Vagina (tissue), 2 donors: ENCODE measurements around the gene TOPBP1.

ENCODE experiments used
- POLR2A ChIP-seq, 2 donors: fragments of 450-650 bp; IDR thresholded peaks; one replicate each; pipeline ENCODE4 v1.6.1; 2017; ENCODE audit warnings: antibody characterized with exemption in 2 of 2, mild to moderate bottlenecking in 2 of 2, moderate library complexity in 2 of 2
- POLR2AphosphoS5 ChIP-seq, 2 donors: sonication (generic); formaldehyde crosslinking; IDR thresholded peaks; one replicate each; pipeline ENCODE4 v1.9.0; 2017; ENCODE audit warnings: antibody characterized with exemption in 2 of 2, mild to moderate bottlenecking in 2 of 2, low read depth in 1 of 2; ENCODE audit not compliant: insufficient read depth in 1 of 2
- TF ChIP-seq, protein P1 (sequence below), 3 experiments: fragments of 450-650 bp in 2 of 3; fragments of 200-600 bp in 1 of 3; sonication (generic) in 1 of 3; IDR thresholded peaks; one replicate each; pipeline ENCODE4 v1.5.1; 2017 to 2019; ENCODE audit warnings: antibody characterized with exemption in 3 of 3, mild to moderate bottlenecking in 2 of 3, moderate library complexity in 2 of 3

DNA sequence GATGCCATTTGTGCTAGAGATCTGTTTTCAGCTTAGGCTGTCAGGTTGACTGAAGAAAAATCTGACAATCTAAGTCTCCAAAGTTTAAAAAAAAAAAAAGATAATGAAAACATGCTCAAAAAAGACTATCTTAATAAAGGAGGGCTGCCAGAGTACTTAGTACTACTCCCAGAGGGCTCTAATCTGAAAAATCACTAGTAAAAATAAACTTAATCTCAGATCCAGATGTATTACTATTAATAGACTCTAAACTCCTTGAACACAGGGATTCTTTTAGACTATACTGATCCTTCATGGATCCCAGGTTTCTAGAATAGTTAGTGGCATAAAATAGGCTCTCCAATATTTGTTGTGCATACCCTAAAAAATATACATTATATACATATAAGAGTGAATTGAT lies 34.0 kb downstream of the TOPBP1 start:
- TF ChIP-seq, protein P1, sequence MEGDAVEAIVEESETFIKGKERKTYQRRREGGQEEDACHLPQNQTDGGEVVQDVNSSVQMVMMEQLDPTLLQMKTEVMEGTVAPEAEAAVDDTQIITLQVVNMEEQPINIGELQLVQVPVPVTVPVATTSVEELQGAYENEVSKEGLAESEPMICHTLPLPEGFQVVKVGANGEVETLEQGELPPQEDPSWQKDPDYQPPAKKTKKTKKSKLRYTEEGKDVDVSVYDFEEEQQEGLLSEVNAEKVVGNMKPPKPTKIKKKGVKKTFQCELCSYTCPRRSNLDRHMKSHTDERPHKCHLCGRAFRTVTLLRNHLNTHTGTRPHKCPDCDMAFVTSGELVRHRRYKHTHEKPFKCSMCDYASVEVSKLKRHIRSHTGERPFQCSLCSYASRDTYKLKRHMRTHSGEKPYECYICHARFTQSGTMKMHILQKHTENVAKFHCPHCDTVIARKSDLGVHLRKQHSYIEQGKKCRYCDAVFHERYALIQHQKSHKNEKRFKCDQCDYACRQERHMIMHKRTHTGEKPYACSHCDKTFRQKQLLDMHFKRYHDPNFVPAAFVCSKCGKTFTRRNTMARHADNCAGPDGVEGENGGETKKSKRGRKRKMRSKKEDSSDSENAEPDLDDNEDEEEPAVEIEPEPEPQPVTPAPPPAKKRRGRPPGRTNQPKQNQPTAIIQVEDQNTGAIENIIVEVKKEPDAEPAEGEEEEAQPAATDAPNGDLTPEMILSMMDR (IDR thresholded peaks at IDR 0.05): no peak
- TF ChIP-seq POLR2A (IDR thresholded peaks at IDR 0.05) (no peak), POLR2AphosphoS5 (IDR thresholded peaks at IDR 0.05; ENCODE audit: insufficient read depth in 1 of 2, low read depth in 1 of 2) (no peak)
